Naive thymus-derived CD4-positive, alpha-beta T cell (primary cell): ENCODE data around the gene ATP6V0A4. TPM values are rescaled to one million over a fixed set of nuclear protein-coding genes. Genes with fewer than 3 reads are reported as not detected.

Experiments used
- ATAC-seq: fragments of 150-1000 bp; cut with Tn5 transposase; 2 replicates; pipeline ENCODE4 v1.10.0; 2021; ENCODE audit warnings: mild to moderate bottlenecking, moderate library complexity
- CTCF ChIA-PET: fragments of 350-600 bp; sonication (Branson Sonifier 250); formaldehyde crosslinking; loops from one replicate; lab custom pipeline; 2021; ENCODE audit warnings: antibody characterized with exemption; lab: Charles Lee
- POLR2A ChIA-PET: fragments of 350-600 bp; sonication (Branson Sonifier 250); formaldehyde crosslinking; loops from one replicate; lab custom pipeline; 2021; ENCODE audit warnings: antibody characterized with exemption, inconsistent platforms; lab: Charles Lee
- DNase-seq, 9 donors: peaks; one replicate each; pipeline versions ENCODE4 v3.0.0 to v3.0.0-alpha.2; 2020 to 2022; ENCODE audit warnings: mixed read lengths in 1 of 9
- H3K27ac ChIP-seq: one replicate; pipeline ENCODE4 v1.7.0; 2013; ENCODE audit warnings: mild to moderate bottlenecking, low read depth, low read length, moderate library complexity
- H3K27me3 ChIP-seq, 2 donors: one replicate each; pipeline ENCODE4 v1.7.0; 2013; ENCODE audit warnings: low read length in 2 of 2, mild to moderate bottlenecking in 2 of 2, moderate library complexity in 2 of 2; ENCODE audit not compliant: control insufficient read depth in 2 of 2, insufficient read depth in 2 of 2
- H3K36me3 ChIP-seq, 3 experiments: 1 replicate in 2 of 3; 2 replicates in 1 of 3; pipeline ENCODE4 v1.7.0; 2013; ENCODE audit warnings: low read length in 3 of 3, mild to moderate bottlenecking in 3 of 3, moderate library complexity in 1 of 3; ENCODE audit not compliant: insufficient read depth in 3 of 3, control insufficient read depth in 2 of 3
- H3K4me1 ChIP-seq, 2 donors: one replicate each; pipeline ENCODE4 v1.7.0; 2013; ENCODE audit warnings: low read length in 2 of 2, mild to moderate bottlenecking in 2 of 2, moderate library complexity in 1 of 2; ENCODE audit not compliant: control insufficient read depth in 2 of 2, insufficient read depth in 2 of 2
- H3K4me3 ChIP-seq: 2 replicates; pipeline ENCODE4 v1.7.0; 2013; ENCODE audit warnings: mild to moderate bottlenecking, low read length
- H3K9me3 ChIP-seq, 3 experiments: 1 replicate in 2 of 3; 2 replicates in 1 of 3; pipeline ENCODE4 v1.7.0; 2013; ENCODE audit warnings: low read length in 3 of 3; ENCODE audit not compliant: control insufficient read depth in 2 of 3
- H3K27ac Mint-ChIP-seq, 9 donors: one replicate each; pipeline ENCODE4 v1.8.0; 2020 to 2022; ENCODE audit warnings: mixed read lengths in 9 of 9, mild to moderate bottlenecking in 8 of 9, moderate library complexity in 5 of 9, inconsistent platforms in 2 of 9
- H3K27me3 Mint-ChIP-seq, 5 donors: one replicate each; pipeline ENCODE4 v1.8.0; 2021 to 2022; ENCODE audit warnings: mixed read lengths in 5 of 5, mild to moderate bottlenecking in 1 of 5
- H3K36me3 Mint-ChIP-seq, 5 donors: one replicate each; pipeline ENCODE4 v1.8.0; 2020 to 2022; ENCODE audit warnings: mixed read lengths in 5 of 5, mild to moderate bottlenecking in 3 of 5, inconsistent platforms in 1 of 5
- H3K4me1 Mint-ChIP-seq, 7 donors: one replicate each; pipeline ENCODE4 v1.8.0; 2020 to 2022; ENCODE audit warnings: mixed read lengths in 7 of 7, mild to moderate bottlenecking in 3 of 7, inconsistent platforms in 1 of 7
- H3K4me3 Mint-ChIP-seq, 10 donors: one replicate each; pipeline ENCODE4 v1.8.0; 2020 to 2022; ENCODE audit warnings: mild to moderate bottlenecking in 10 of 10, mixed read lengths in 10 of 10, moderate library complexity in 6 of 10, inconsistent platforms in 2 of 10
- H3K9me3 Mint-ChIP-seq, 11 donors: one replicate each; pipeline ENCODE4 v1.8.0; 2020 to 2022; ENCODE audit warnings: mixed read lengths in 11 of 11, mild to moderate bottlenecking in 4 of 11, inconsistent platforms in 1 of 11, moderate library complexity in 1 of 11
- intact Hi-C, 2 donors: fragments of 100-400 bp; cut with micrococcal nuclease; formaldehyde crosslinking; loops; one replicate each; pipeline ENCODE4 v1.15.1; 2023
- polyA plus RNA-seq, 2 donors: library from polyadenylated mRNA; unstranded; fragments of 300-500 nt; fragmentation: Illumina TruSeq; gene quantifications; one replicate each; pipeline ENCODE4 v1.2.3, GENCODE V29; 2021
- total RNA-seq, 6 experiments: library from RNA in 5 of 6; stranded (reverse) in 5 of 6; gene quantifications; 1 replicate in 5 of 6; 2 replicates in 1 of 6; pipeline ENCODE4 v1.2.3 and lab custom pipeline; 2021 to 2026

ATP6V0A4 gene
- total and polyA plus RNA-seq, 7 experiments from 2014 or later = not detected

DNA sequence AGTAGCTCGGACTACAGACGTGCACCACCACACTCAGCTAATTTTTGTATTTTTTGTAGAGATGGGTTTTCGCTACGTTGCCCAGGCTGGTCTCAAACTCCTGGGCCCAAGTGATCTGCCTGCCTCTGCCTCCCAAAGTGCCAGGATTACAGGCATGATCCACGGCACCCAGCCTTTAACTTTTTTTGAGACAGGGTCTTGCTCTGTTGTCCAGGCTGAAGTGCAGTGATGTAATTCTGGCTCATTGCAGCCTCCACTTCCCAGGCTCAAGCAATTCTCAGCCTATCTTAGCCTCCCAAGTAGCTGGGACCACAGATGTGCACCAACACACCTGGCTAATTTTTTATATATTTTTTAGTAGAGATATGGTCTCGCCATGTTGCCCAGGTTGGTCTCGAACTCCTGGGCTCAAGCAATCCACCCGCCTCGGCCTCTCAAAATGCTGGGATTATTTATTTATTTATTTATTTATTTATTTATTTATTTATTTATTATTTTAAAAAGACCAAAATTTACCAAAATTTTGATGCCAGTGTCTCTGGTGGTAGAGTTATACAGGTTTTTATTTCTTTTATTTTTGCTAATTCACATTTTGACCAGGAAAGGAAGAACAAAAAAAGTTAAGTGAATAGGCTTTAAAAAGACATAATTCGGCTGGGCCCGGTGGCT lies 25.0 kb upstream of the ATP6V0A4 start:
- no peak overlapping the region for H3K4me3 ChIP-seq
- ChIA-PET POLR2A (no interaction called here), CTCF (no interaction called here)
- no peaks in the 10 kb centered on the region for H3K9me3 ChIP-seq
- H3K4me1 Mint-ChIP-seq = peaks cover 0 to 11% (median 6%) of the 10 kb centered on the region in 7 donors
- intact Hi-C loops = no loop called here
- H3K4me3 Mint-ChIP-seq = no peak overlapping the region
- H3K27me3 ChIP-seq = no peaks in the 10 kb centered on the region
- H3K27ac Mint-ChIP-seq = no peak overlapping the region
- no peak overlapping the region for H3K27ac ChIP-seq
- no peaks in the 10 kb centered on the region for H3K36me3 Mint-ChIP-seq
- no peaks in the 10 kb centered on the region for H3K4me1 ChIP-seq
- peaks cover 0 to 9% (median 0%) of the 10 kb centered on the region in 5 donors for H3K27me3 Mint-ChIP-seq
- peaks cover 0 to 7% (median 0%) of the 10 kb centered on the region in 11 donors for H3K9me3 Mint-ChIP-seq
- no peaks in the 10 kb centered on the region for H3K36me3 ChIP-seq
- ATAC-seq (no peak), DNase-seq (no peak)

DNA sequence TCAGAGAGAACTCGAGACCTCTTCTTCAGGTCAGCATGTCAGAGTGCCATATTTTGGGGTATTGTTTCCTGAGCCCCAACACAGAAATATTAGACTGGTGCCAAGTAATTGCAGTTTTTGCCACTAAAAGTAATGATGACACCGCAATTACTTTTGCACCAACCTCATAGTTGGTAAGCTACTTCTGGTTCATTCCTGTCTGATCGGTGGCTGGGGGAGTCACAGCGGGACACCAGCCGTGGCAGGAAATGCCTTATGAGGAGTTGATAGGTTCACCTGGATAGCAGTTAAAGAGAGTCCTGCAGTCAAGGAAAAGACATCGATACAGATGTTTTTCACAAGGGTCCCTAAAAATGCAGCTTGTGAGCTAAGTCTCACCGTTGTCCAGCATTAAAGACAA lies 23.9 kb upstream of the ATP6V0A4 start:
- peaks cover 0 to under 1% (median 0%) of the 10 kb centered on the region in 5 donors for H3K36me3 Mint-ChIP-seq
- no peak for DNase-seq
- H3K27ac Mint-ChIP-seq = no peak overlapping the region
- H3K27me3 Mint-ChIP-seq = peaks cover 0 to 2% (median 0%) of the 10 kb centered on the region in 5 donors
- POLR2A ChIA-PET = no interaction called here
- Histone ChIP-seq H3K27me3 (no peaks in the 10 kb centered on the region), H3K27ac (no peak overlapping the region), H3K36me3 (no peaks in the 10 kb centered on the region), H3K4me1 (no peaks in the 10 kb centered on the region), H3K4me3 (no peak overlapping the region), H3K9me3 (no peaks in the 10 kb centered on the region)
- H3K4me1 Mint-ChIP-seq = peaks cover 0 to 11% (median 6%) of the 10 kb centered on the region in 7 donors
- CTCF ChIA-PET = no interaction called here
- peaks cover 0 to 7% (median 0%) of the 10 kb centered on the region in 11 donors for H3K9me3 Mint-ChIP-seq
- intact Hi-C loops = no loop called here
- no peak overlapping the region for H3K4me3 Mint-ChIP-seq
- ATAC-seq = no peak

DNA sequence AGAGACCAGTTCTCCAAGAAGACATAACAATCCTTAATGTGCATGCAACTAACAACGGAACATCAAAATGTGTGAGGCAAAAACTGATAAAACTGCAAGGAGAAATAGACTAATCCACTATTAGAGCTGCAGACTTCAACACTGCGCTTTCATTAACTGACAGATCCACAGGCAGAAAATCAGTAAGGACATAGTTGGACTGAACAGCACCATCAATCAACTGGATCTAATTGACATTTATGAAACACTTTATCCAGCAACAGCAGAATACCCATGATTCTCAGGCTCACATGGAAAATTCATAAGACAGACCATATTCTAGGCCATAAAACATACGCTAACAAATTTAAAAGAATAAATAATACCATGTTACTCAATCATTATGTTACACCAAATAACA lies 21.6 kb upstream of the ATP6V0A4 start:
- ATAC-seq (no peak), DNase-seq (no peak)
- Histone ChIP-seq H3K36me3 (no peaks in the 10 kb centered on the region), H3K9me3 (no peaks in the 10 kb centered on the region), H3K27ac (no peak overlapping the region), H3K4me3 (no peak overlapping the region), H3K4me1 (no peaks in the 10 kb centered on the region), H3K27me3 (no peaks in the 10 kb centered on the region)
- H3K27ac Mint-ChIP-seq = no peak overlapping the region
- peaks cover 0 to 11% (median 0%) of the 10 kb centered on the region in 7 donors for H3K4me1 Mint-ChIP-seq
- intact Hi-C loops = no loop called here
- CTCF ChIA-PET = no interaction called here
- POLR2A ChIA-PET = no interaction called here
- H3K4me3 Mint-ChIP-seq = no peak overlapping the region
- H3K36me3 Mint-ChIP-seq = peaks cover 0 to 2% (median 0%) of the 10 kb centered on the region in 5 donors
- peaks cover 0 to 2% (median 0%) of the 10 kb centered on the region in 5 donors for H3K27me3 Mint-ChIP-seq
- peaks cover 0 to 3% (median 0%) of the 10 kb centered on the region in 11 donors for H3K9me3 Mint-ChIP-seq

DNA sequence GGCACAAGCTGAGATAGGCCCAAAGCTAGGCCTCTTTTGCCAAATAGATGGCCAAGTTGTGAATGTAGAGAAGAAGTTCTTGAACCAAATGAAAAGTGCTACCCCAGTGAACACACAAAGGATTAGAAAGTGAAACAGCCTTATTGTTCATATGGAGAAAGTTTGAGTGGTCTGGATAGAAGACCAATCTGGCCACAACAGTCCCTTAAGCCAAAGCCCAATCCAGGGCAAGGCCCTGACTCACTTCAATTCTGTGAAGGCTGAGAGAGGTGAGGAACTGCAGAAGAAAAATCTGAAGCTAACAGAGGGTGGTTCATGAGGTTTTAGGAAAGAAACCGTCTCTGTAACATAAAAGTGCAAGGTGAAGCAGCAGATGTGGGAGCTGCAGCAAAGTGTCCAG lies 18.7 kb upstream of the ATP6V0A4 start:
- H3K27me3 Mint-ChIP-seq = peaks cover 0 to 2% (median 0%) of the 10 kb centered on the region in 5 donors
- POLR2A ChIA-PET = no interaction called here
- H3K36me3 ChIP-seq = no peaks in the 10 kb centered on the region
- DNase-seq (no peak), ATAC-seq (no peak)
- no peaks in the 10 kb centered on the region for H3K9me3 ChIP-seq
- no peaks in the 10 kb centered on the region for H3K27me3 ChIP-seq
- no peak overlapping the region for H3K27ac Mint-ChIP-seq
- peaks cover 0 to 6% (median 0%) of the 10 kb centered on the region in 5 donors for H3K36me3 Mint-ChIP-seq
- CTCF ChIA-PET = no interaction called here
- H3K4me1 Mint-ChIP-seq = peaks cover 0 to 35% (median 0%) of the 10 kb centered on the region in 7 donors
- no peaks in the 10 kb centered on the region for H3K4me1 ChIP-seq
- H3K27ac ChIP-seq = no peak overlapping the region
- peaks cover 0 to 5% (median 0%) of the 10 kb centered on the region in 11 donors for H3K9me3 Mint-ChIP-seq
- no peak overlapping the region for H3K4me3 Mint-ChIP-seq
- no peak overlapping the region for H3K4me3 ChIP-seq
- intact Hi-C loops = no loop called here

DNA sequence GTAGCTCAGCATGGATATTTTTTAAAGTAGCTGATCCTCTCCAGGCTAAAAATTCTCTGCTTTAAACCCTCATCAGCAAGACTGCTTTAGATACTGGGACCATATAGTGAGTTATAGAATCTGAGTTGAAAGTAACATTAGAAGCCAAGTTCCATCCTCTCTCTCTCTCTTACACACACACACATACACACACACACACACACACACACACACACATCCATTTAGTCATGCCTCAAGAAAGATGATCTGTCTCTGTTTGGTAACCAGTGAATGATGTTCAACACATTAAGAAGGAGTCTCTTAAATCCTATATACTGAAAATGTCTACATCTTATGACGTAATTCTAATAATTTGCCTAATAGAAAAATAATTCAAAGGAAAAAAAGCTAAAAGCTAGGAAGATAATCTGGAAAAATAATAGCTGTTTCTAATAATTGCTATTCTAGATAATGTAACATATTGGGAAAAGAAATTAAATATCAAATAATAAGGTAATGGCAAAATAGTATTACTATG lies 16.9 kb upstream of the ATP6V0A4 start:
- peaks cover 0 to 2% (median 0%) of the 10 kb centered on the region in 5 donors for H3K27me3 Mint-ChIP-seq
- H3K27me3 ChIP-seq = no peaks in the 10 kb centered on the region

DNA sequence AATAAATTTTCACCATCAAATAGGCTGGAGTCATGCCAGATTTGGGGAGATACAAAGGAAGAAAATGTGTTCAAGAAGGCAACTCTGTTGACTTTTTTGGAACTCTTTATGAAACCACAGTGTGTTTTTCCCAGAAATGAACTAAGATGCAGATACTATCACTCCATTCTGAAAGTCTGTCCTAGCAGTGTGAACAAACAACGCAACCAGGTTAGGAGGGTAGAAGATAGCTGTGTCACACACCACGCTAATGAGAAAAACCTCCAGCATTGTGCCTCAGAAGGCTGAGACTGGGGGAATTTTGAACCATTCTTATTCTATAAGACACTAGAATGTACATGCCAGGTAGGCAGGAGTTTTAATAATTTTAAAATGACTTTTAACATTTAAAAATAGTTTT lies 15.9 kb upstream of the ATP6V0A4 start:
- Histone ChIP-seq H3K9me3 (no peaks in the 10 kb centered on the region), H3K36me3 (no peaks in the 10 kb centered on the region), H3K4me3 (no peak overlapping the region), H3K4me1 (no peaks in the 10 kb centered on the region), H3K27ac (no peak overlapping the region), H3K27me3 (no peaks in the 10 kb centered on the region)
- peak overlapping the region in 2 of 9 donors; percentile 14 to 75 for H3K27ac Mint-ChIP-seq
- H3K27me3 Mint-ChIP-seq = peaks cover 0 to 2% (median 0%) of the 10 kb centered on the region in 5 donors
- peaks cover 0 to 6% (median 0%) of the 10 kb centered on the region in 5 donors for H3K36me3 Mint-ChIP-seq
- ATAC-seq (no peak), DNase-seq (no peak)
- H3K4me3 Mint-ChIP-seq = peak overlapping the region in 1 of 10 donors; percentile 53
- intact Hi-C loops = loop anchor here in 1 of 2 donors (5.0 kb wide), 2 partner anchors 53 to 62 kb away; no protein-coding TSS in a partner anchor
- peaks cover 0 to 5% (median 0%) of the 10 kb centered on the region in 11 donors for H3K9me3 Mint-ChIP-seq
- ChIA-PET CTCF (no interaction called here), POLR2A (no interaction called here)
- peaks cover 0 to 35% (median 0%) of the 10 kb centered on the region in 7 donors for H3K4me1 Mint-ChIP-seq

More for the DNA sequence above, 16.9 kb upstream of the ATP6V0A4 start:
- Histone ChIP-seq H3K27ac (no peak overlapping the region), H3K4me3 (no peak overlapping the region), H3K4me1 (no peaks in the 10 kb centered on the region), H3K9me3 (no peaks in the 10 kb centered on the region), H3K36me3 (no peaks in the 10 kb centered on the region)
- Mint-ChIP-seq H3K27ac (peak overlapping the region in 1 of 9 donors; percentile 2), H3K9me3 (peaks cover 0 to 5% (median 0%) of the 10 kb centered on the region in 11 donors), H3K36me3 (peaks cover 0 to 6% (median 0%) of the 10 kb centered on the region in 5 donors), H3K4me1 (peaks cover 0 to 35% (median 0%) of the 10 kb centered on the region in 7 donors), H3K4me3 (peak overlapping the region in 1 of 10 donors; percentile 19)
- POLR2A ChIA-PET = no interaction called here
- ATAC-seq (no peak), DNase-seq (no peak)
- intact Hi-C loops = loop anchor here in 1 of 2 donors (5.0 kb wide), 2 partner anchors 52 to 63 kb away; no protein-coding TSS in a partner anchor
- CTCF ChIA-PET = interaction anchor here (0.6 kb wide), 1 partner anchor 76 kb away, joined by 3 read pairs; no protein-coding TSS in a partner anchor
